ENCODE data around the gene PLXNB2.

DNA sequence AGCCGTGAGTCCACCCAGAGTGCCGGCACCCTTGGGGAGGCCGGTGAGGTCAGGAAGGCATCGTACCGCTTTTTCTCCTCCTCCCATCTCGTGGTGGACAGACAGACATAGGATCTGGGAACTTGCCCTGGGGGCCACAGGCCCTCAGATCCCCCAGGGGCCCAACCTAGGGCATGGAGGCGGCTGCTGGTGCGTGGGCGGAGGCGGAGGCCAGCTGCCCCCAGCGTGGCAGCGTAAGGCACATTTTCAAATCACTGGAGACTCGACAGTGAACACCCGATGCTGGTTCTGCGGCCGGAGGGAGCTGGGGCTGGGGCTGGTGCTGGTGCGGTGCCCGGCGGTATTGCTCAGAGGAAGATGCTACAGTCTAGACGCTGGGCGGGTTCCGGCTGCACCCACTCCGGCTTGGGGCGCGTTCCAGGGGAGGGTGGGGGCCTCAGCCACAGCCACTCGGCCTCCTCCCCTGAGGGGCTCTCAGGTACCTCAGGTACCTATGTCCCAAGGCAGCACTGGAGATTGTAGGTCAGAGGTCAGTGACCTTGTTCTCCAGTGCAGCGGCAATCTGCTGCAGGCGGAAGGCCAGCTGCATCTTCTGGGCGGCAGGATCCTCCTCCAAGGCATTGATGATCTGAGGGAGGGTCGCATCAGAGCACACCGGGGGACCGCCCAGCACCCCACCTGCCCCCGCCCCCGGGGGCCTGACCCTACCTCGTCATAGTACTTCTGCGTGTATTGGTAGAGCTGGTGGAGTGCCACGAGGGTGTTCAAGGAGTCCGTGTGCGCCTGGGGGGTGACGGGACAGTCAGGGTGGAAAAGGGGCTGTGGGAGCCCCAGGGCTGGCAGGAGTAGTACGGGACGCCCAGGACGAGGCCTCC lies 32.0 kb downstream of the PLXNB2 start:
- TF ChIP-seq TAF1 (IDR thresholded peaks at IDR 0.05; ENCODE audit: borderline replicate concordance, insufficient read depth, low read length) (no peak), POLR2AphosphoS5 (IDR thresholded peaks at IDR 0.05; ENCODE audit: low read depth, low read length) (no peak), SIN3A (IDR thresholded peaks at IDR 0.05; ENCODE audit: borderline replicate concordance, insufficient read depth, low read length) (no peak)
- TF ChIP-seq, protein P1, sequence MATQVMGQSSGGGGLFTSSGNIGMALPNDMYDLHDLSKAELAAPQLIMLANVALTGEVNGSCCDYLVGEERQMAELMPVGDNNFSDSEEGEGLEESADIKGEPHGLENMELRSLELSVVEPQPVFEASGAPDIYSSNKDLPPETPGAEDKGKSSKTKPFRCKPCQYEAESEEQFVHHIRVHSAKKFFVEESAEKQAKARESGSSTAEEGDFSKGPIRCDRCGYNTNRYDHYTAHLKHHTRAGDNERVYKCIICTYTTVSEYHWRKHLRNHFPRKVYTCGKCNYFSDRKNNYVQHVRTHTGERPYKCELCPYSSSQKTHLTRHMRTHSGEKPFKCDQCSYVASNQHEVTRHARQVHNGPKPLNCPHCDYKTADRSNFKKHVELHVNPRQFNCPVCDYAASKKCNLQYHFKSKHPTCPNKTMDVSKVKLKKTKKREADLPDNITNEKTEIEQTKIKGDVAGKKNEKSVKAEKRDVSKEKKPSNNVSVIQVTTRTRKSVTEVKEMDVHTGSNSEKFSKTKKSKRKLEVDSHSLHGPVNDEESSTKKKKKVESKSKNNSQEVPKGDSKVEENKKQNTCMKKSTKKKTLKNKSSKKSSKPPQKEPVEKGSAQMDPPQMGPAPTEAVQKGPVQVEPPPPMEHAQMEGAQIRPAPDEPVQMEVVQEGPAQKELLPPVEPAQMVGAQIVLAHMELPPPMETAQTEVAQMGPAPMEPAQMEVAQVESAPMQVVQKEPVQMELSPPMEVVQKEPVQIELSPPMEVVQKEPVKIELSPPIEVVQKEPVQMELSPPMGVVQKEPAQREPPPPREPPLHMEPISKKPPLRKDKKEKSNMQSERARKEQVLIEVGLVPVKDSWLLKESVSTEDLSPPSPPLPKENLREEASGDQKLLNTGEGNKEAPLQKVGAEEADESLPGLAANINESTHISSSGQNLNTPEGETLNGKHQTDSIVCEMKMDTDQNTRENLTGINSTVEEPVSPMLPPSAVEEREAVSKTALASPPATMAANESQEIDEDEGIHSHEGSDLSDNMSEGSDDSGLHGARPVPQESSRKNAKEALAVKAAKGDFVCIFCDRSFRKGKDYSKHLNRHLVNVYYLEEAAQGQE (IDR thresholded peaks at IDR 0.05; ENCODE audit: insufficient read depth in 1 of 2, low read depth in 2 of 2, low read length in 2 of 2), result no peak
